HG03558 (cell line): ENCODE results near the gene TUBB6.
A peak's percentile ranks its signal among the peaks of the same experiment; 100 is the strongest.

Experiments used
- ATAC-seq: cut with Tn5 transposase; IDR thresholded peaks from one replicate; pipeline ENCODE4 v1.9.1; 2021; ENCODE audit warnings: moderate number of reproducible peaks; ENCODE audit not compliant: unreplicated experiment; ENCODE audit errors: extremely low read depth

TUBB6 gene

GRCh38 chr18:12307701-12308385, at the start of gene TUBB6:
Gene TUBB6, plus strand, starts transcription at chr18:12308241. Its CDS starts 52 bp downstream, at chr18:12308293.
- peak; percentile 33 for ATAC-seq

GRCh38 chr18:12258719-12259705, 49.0 kb upstream of the TUBB6 start:
- ATAC-seq: no peak

GRCh38 chr18:12262748-12263147, 45.3 kb upstream of the TUBB6 start:
- ATAC-seq: no peak

GRCh38 chr18:12264864-12265263, 43.2 kb upstream of the TUBB6 start:
- ATAC-seq: no peak

GRCh38 chr18:12271376-12272235, 36.4 kb upstream of the TUBB6 start:
- ATAC-seq: peak; percentile 62

- ATAC-seq: no peak
Measured at GRCh38 chr18:12274793-12275192, 33.2 kb upstream of the TUBB6 start.

- no peak for ATAC-seq
Measured at GRCh38 chr18:12276736-12277554, 31.1 kb upstream of the TUBB6 start.

GRCh38 chr18:12278215-12278671, 29.8 kb upstream of the TUBB6 start:
- ATAC-seq: no peak

- ATAC-seq: no peak
Measured at GRCh38 chr18:12278741-12279682, 29.0 kb upstream of the TUBB6 start.

GRCh38 chr18:12279781-12280531, 28.1 kb upstream of the TUBB6 start:
- no peak for ATAC-seq

- no peak for ATAC-seq
Measured at GRCh38 chr18:12281861-12282260, 26.2 kb upstream of the TUBB6 start.

- no peak for ATAC-seq
Measured at GRCh38 chr18:12282442-12283039, 25.5 kb upstream of the TUBB6 start.

- ATAC-seq: no peak
Measured at GRCh38 chr18:12283256-12283655, 24.8 kb upstream of the TUBB6 start.

GRCh38 chr18:12283666-12284065, 24.4 kb upstream of the TUBB6 start:
- ATAC-seq: no peak

GRCh38 chr18:12287131-12287681, 20.8 kb upstream of the TUBB6 start:
- no peak for ATAC-seq

GRCh38 chr18:12287684-12288402, 20.2 kb upstream of the TUBB6 start:
- ATAC-seq: no peak
